ENCODE data around the gene STMN1.

STMN1 gene

GRCh38 chr1:25861316-25862286, 44.6 kb downstream of the STMN1 start:
- in situ Hi-C loops (cut with HindIII; ENCODE audit: low sequenced_read_pairs), result no loop called here
- no peak for TF ChIP-seq CTCF (IDR thresholded peaks at IDR 0.05; ENCODE audit: low read depth, low read length)
- no peak for DNase-seq (ENCODE audit: low read depth, low spot score)
- no peak overlapping the region for H3K4me3 ChIP-seq (ENCODE audit: low read depth, low read length)

- TF ChIP-seq CTCF (IDR thresholded peaks at IDR 0.05; ENCODE audit: low read depth, low read length), result no peak
Measured at GRCh38 chr1:25858906-25859789, 47.1 kb downstream of the STMN1 start, which contains the start of gene AUNIP. AUNIP (minus strand) TSS chr1:25859457; CDS start chr1:25859357, 100 bp downstream.

GRCh38 chr1:25858494-25858893, 47.7 kb downstream of the STMN1 start:
- peak overlapping the region; percentile 71 for H3K4me3 ChIP-seq (ENCODE audit: low read depth, low read length)
- no peak for TF ChIP-seq CTCF (IDR thresholded peaks at IDR 0.05; ENCODE audit: low read depth, low read length)
- DNase-seq (ENCODE audit: low read depth, low spot score), result no peak
- in situ Hi-C loops (cut with HindIII; ENCODE audit: low sequenced_read_pairs), result no loop called here

More at GRCh38 chr1:25858906-25859789, 47.1 kb downstream of the STMN1 start, which contains the start of gene AUNIP:
- peak within 1 kb of the TSS; percentile 71 for H3K4me3 ChIP-seq (ENCODE audit: low read depth, low read length)
- in situ Hi-C loops (cut with HindIII; ENCODE audit: low sequenced_read_pairs), result no loop called here
- peak; percentile 85 for DNase-seq (ENCODE audit: low read depth, low spot score)

- DNase-seq (ENCODE audit: low read depth, low spot score), result no peak
- TF ChIP-seq CTCF (IDR thresholded peaks at IDR 0.05; ENCODE audit: low read depth, low read length), result no peak
- in situ Hi-C loops (cut with HindIII; ENCODE audit: low sequenced_read_pairs), result no loop called here
- H3K4me3 ChIP-seq (ENCODE audit: low read depth, low read length), result no peak overlapping the region
Measured at GRCh38 chr1:25856856-25857255, 49.4 kb downstream of the STMN1 start.

- in situ Hi-C loops (cut with HindIII; ENCODE audit: low sequenced_read_pairs), result no loop called here
- no peak for TF ChIP-seq CTCF (IDR thresholded peaks at IDR 0.05; ENCODE audit: low read depth, low read length)
- DNase-seq (ENCODE audit: low read depth, low spot score), result no peak
- H3K4me3 ChIP-seq (ENCODE audit: low read depth, low read length), result no peak overlapping the region
Measured at GRCh38 chr1:25854554-25854953, 51.7 kb downstream of the STMN1 start.

Measured in astrocyte of the spinal cord (primary cell).